ENCODE results near the gene ITGAX. TPM values are rescaled to one million over a fixed set of nuclear protein-coding genes. Genes with fewer than 3 reads are reported as not detected.

ITGAX gene
- polyA plus RNA-seq, 1 of the 3 experiments (the other 2 are of a cell fraction): 0.66 TPM

- no peaks in the 10 kb centered on the region for H3K9me2 ChIP-seq
- peaks cover 40% of the 10 kb centered on the region for H3K27me3 ChIP-seq (ENCODE audit: insufficient read depth)
- no peaks in the 10 kb centered on the region for H3K9me3 ChIP-seq
- 25% methylated on average over 15 of the region's 16 CpGs for WGBS (ENCODE audit: low lambda C conversion rate)
- no peak overlapping the region for H3K27ac ChIP-seq (ENCODE audit: low read depth in 2 of 2, low read length in 1 of 2)
- no peak for DNase-seq
- CTCF ChIA-PET: interaction anchor here (1.2 kb wide), 1 partner anchor 114 kb away, joined by 3 read pairs; no protein-coding TSS in a partner anchor
- TF ChIP-seq RCOR1 (IDR thresholded peaks at IDR 0.05; ENCODE audit: low read length) (no peak), RAD21 (IDR thresholded peaks at IDR 0.05; ENCODE audit: low read length) (no peak), SIN3A (IDR thresholded peaks at IDR 0.05; ENCODE audit: borderline replicate concordance, low read depth, low read length) (no peak), CTCF (IDR thresholded peaks at IDR 0.05) (no peak)
- no peak overlapping the region for H3K9ac ChIP-seq
- H2AFZ ChIP-seq (ENCODE audit: low read depth): no peak overlapping the region
- H3K36me3 ChIP-seq (replicated peaks in 1 of 2; ENCODE audit: control insufficient read depth in 1 of 2, insufficient read depth in 2 of 2, low read length in 1 of 2): no peaks in the 10 kb centered on the region
- POLR2A ChIA-PET: no interaction called here
- H3K4me3 ChIP-seq (ENCODE audit: low read depth in 2 of 2, low read length in 1 of 2): no peak overlapping the region
- no peak overlapping the region for H3K4me2 ChIP-seq
- H3K4me1 ChIP-seq (ENCODE audit: control insufficient read depth in 1 of 2, insufficient read depth in 2 of 2, low read depth in 1 of 2, low read length in 1 of 2): no peaks in the 10 kb centered on the region
- H3F3A ChIP-seq (replicated peaks; ENCODE audit: insufficient read depth): no peaks in the 10 kb centered on the region
- H4K20me1 ChIP-seq (ENCODE audit: insufficient read depth): no peaks in the 10 kb centered on the region
- no peaks in the 10 kb centered on the region for H3K79me2 ChIP-seq (ENCODE audit: insufficient read depth)
Observed at GRCh38 chr16:31325171-31325570, 29.8 kb upstream of the ITGAX start.

GRCh38 chr16:31327646-31328225, 27.2 kb upstream of the ITGAX start:
- peaks cover 62% of the 10 kb centered on the region for H3K27me3 ChIP-seq (ENCODE audit: insufficient read depth)
- H3K4me2 ChIP-seq: no peak overlapping the region
- no peaks in the 10 kb centered on the region for H3K36me3 ChIP-seq (replicated peaks in 1 of 2; ENCODE audit: control insufficient read depth in 1 of 2, insufficient read depth in 2 of 2, low read length in 1 of 2)
- TF ChIP-seq RFX5 (IDR thresholded peaks at IDR 0.05; ENCODE audit: low read length) (no peak), FOXJ3 (CRISPR knock-in tag; IDR thresholded peaks at IDR 0.05) (no peak), EP300 (IDR thresholded peaks at IDR 0.05; ENCODE audit: borderline replicate concordance in 1 of 2, low read depth in 1 of 2, low read length in 1 of 2) (no peak), SIN3A (IDR thresholded peaks at IDR 0.05; ENCODE audit: borderline replicate concordance, low read depth, low read length) (no peak)
- no peaks in the 10 kb centered on the region for H3K79me2 ChIP-seq (ENCODE audit: insufficient read depth)
- H3K4me3 ChIP-seq (ENCODE audit: low read depth in 2 of 2, low read length in 1 of 2): no peak overlapping the region
- ChIA-PET CTCF (no interaction called here), POLR2A (no interaction called here)
- H3K27ac ChIP-seq (ENCODE audit: low read depth in 2 of 2, low read length in 1 of 2): no peak overlapping the region
- no peaks in the 10 kb centered on the region for H3F3A ChIP-seq (replicated peaks; ENCODE audit: insufficient read depth)
- DNase-seq: no peak
- H3K9ac ChIP-seq: no peak overlapping the region
- 11% methylated on average over 8 of the region's 10 CpGs for whole genome bisulfite sequencing (ENCODE audit: low lambda C conversion rate)
- H3K4me1 ChIP-seq (ENCODE audit: control insufficient read depth in 1 of 2, insufficient read depth in 2 of 2, low read depth in 1 of 2, low read length in 1 of 2): no peaks in the 10 kb centered on the region
- no peaks in the 10 kb centered on the region for H3K9me3 ChIP-seq
- no peaks in the 10 kb centered on the region for H3K9me2 ChIP-seq
- no peaks in the 10 kb centered on the region for H4K20me1 ChIP-seq (ENCODE audit: insufficient read depth)
- no peak overlapping the region for H2AFZ ChIP-seq (ENCODE audit: low read depth)

- Histone ChIP-seq H3K9me3 (no peaks in the 10 kb centered on the region), H3K36me3 (replicated peaks in 1 of 2; ENCODE audit: control insufficient read depth in 1 of 2, insufficient read depth in 2 of 2, low read length in 1 of 2) (no peaks in the 10 kb centered on the region), H3K4me3 (ENCODE audit: low read depth in 2 of 2, low read length in 1 of 2) (no peak overlapping the region), H2AFZ (ENCODE audit: low read depth) (no peak overlapping the region), H4K20me1 (ENCODE audit: insufficient read depth) (no peaks in the 10 kb centered on the region), H3K9ac (no peak overlapping the region), H3K27me3 (ENCODE audit: insufficient read depth) (peaks cover 61% of the 10 kb centered on the region), H3K4me1 (ENCODE audit: control insufficient read depth in 1 of 2, insufficient read depth in 2 of 2, low read depth in 1 of 2, low read length in 1 of 2) (no peaks in the 10 kb centered on the region), H3K27ac (ENCODE audit: low read depth in 2 of 2, low read length in 1 of 2) (no peak overlapping the region), H3K9me2 (no peaks in the 10 kb centered on the region), H3K79me2 (ENCODE audit: insufficient read depth) (no peaks in the 10 kb centered on the region), H3F3A (replicated peaks; ENCODE audit: insufficient read depth) (no peaks in the 10 kb centered on the region), H3K4me2 (no peak overlapping the region)
- DNase-seq: no peak
- CTCF ChIA-PET: no interaction called here
- POLR2A ChIA-PET: no interaction called here
- WGBS (ENCODE audit: low lambda C conversion rate): 30% methylated on average over 10 of the region's 12 CpGs
- no peak for TF ChIP-seq RAD21 (IDR thresholded peaks at IDR 0.05; ENCODE audit: low read length)
- TF ChIP-seq CTCF (IDR thresholded peaks at IDR 0.05): no peak
- no peak for TF ChIP-seq MAX (IDR thresholded peaks at IDR 0.05; ENCODE audit: low read depth)
- no peak for TF ChIP-seq GATA2 (CRISPR knock-in tag; IDR thresholded peaks at IDR 0.05)
- no peak for TF ChIP-seq NFIC (IDR thresholded peaks at IDR 0.05; ENCODE audit: borderline replicate concordance)
- TF ChIP-seq JUND (IDR thresholded peaks at IDR 0.05): no peak
- TF ChIP-seq GABPA (IDR thresholded peaks at IDR 0.05; ENCODE audit: low read depth): no peak
- no peak for TF ChIP-seq TCF12 (IDR thresholded peaks at IDR 0.05)
- TF ChIP-seq CHD2 (IDR thresholded peaks at IDR 0.05; ENCODE audit: low read length, partially characterized antibody): no peak
- TF ChIP-seq TEAD4 (IDR thresholded peaks at IDR 0.05; ENCODE audit: borderline replicate concordance, insufficient read depth): no peak
- TF ChIP-seq EP300 (IDR thresholded peaks at IDR 0.05; ENCODE audit: borderline replicate concordance in 1 of 2, low read depth in 1 of 2, low read length in 1 of 2): no peak
- TF ChIP-seq POLR2AphosphoS5 (IDR thresholded peaks at IDR 0.05; ENCODE audit: low read depth, low read length): no peak
Observed at GRCh38 chr16:31328322-31329052, 26.5 kb upstream of the ITGAX start.

Data from SK-N-SH (cell line).